Upper lobe of left lung (tissue), 6 donors: ENCODE data around the gene FBXO39. TPM values are rescaled to one million over a fixed set of nuclear protein-coding genes. Genes with fewer than 3 reads are reported as not detected.
"Not testable (repeated sequence)": the region's sequence is repeated elsewhere in the genome, so short reads cannot be mapped to it uniquely, and the experiment has no call there.

ENCODE experiments used
- ATAC-seq, 2 donors: fragments of 200-7000 bp; cut with Tn5 transposase; one replicate each; pipeline ENCODE4 v1.9.1; 2022; ENCODE audit warnings: mild to moderate bottlenecking in 2 of 2, moderate library complexity in 2 of 2; ENCODE audit not compliant: low FRiP score in 2 of 2
- DNase-seq, 2 donors: peaks; one replicate each; pipeline ENCODE4 v3.0.0-alpha.2; 2019 to 2020
- H3K27ac ChIP-seq, 4 donors: fragments of 200-600 bp; sonication (generic); one replicate each; pipeline ENCODE4 v1.5.1; 2016 to 2019
- H3K27me3 ChIP-seq, 4 donors: fragments of 200-600 bp; sonication (generic); one replicate each; pipeline ENCODE4 v1.5.1; 2017 to 2019
- H3K36me3 ChIP-seq, 4 donors: fragments of 200-600 bp; sonication (generic); one replicate each; pipeline ENCODE4 v1.5.1; 2016 to 2019
- H3K4me1 ChIP-seq, 4 donors: fragments of 200-600 bp; sonication (generic); one replicate each; pipeline ENCODE4 v1.5.1; 2018 to 2019
- H3K4me3 ChIP-seq, 4 donors: fragments of 200-600 bp; sonication (generic); one replicate each; pipeline ENCODE4 v1.5.1; 2017 to 2019; ENCODE audit warnings: mild to moderate bottlenecking in 2 of 4, moderate library complexity in 1 of 4
- H3K9me3 ChIP-seq, 4 donors: fragments of 200-600 bp; sonication (generic); one replicate each; pipeline ENCODE4 v1.5.1; 2018 to 2019
- CTCF ChIP-seq, 6 experiments: fragments of 450-650 bp in 4 of 6; fragments of 200-600 bp in 2 of 6; sonication (generic) in 2 of 6; IDR thresholded peaks; one replicate each; pipeline ENCODE4 v1.5.1; 2016 to 2019; ENCODE audit warnings: antibody characterized with exemption in 6 of 6
- EP300 ChIP-seq, 4 donors: sonication (generic); formaldehyde crosslinking; IDR thresholded peaks; one replicate each; pipeline ENCODE4 v1.5.1; 2017; ENCODE audit warnings: antibody characterized with exemption in 4 of 4, control low read depth in 2 of 4
- POLR2A ChIP-seq, 4 donors: fragments of 450-650 bp; IDR thresholded peaks; one replicate each; pipeline ENCODE4 v1.5.1; 2016 to 2017; ENCODE audit warnings: antibody characterized with exemption in 4 of 4, mild to moderate bottlenecking in 2 of 4
- POLR2AphosphoS5 ChIP-seq, 2 donors: sonication (generic); formaldehyde crosslinking; IDR thresholded peaks; one replicate each; pipeline ENCODE4 v1.5.1; 2017; ENCODE audit warnings: antibody characterized with exemption in 2 of 2
- WGBS, 2 donors: methylation state at CpG; one replicate each; pipeline ENCODE4 v1.1.5; 2017 to 2018; 5-methylcytosine and 5-hydroxymethylcytosine counted together
- total RNA-seq, 6 donors: library from RNA; depleted of rRNA in 4 of 6; stranded (reverse); fragments of >200 nt in 4 of 6; gene quantifications; one replicate each; pipeline versions ENCODE4 v1.1.0 to v1.2.1, GENCODE V29; 2016 to 2021
- donor health status: DM: no; HTN: no; CAD: no; lungs with moderate emphysema.
- donor health status: DM: no; HTN: yes; CAD: no; lungs with severe emphysema.

The FBXO39 gene
- 1 to 10 TPM in 1 of 6 donors, under 1 TPM in 1, not detected in 4; 0.33 to 3.1 TPM for total RNA-seq

- Histone ChIP-seq H3K36me3 (peaks cover 15 to 33% (median 29%) of the 10 kb centered on the region in 4 donors), H3K27me3 (peaks cover 0 to 6% (median 0%) of the 10 kb centered on the region in 4 donors), H3K4me1 (peaks cover 0 to 11% (median 2%) of the 10 kb centered on the region in 4 donors), H3K4me3 (no peak within 1 kb of the TSS), H3K9me3 (peaks cover 3 to 23% (median 14%) of the 10 kb centered on the region in 4 donors), H3K27ac (no peak within 1 kb of the TSS)
- DNase-seq (peak in 1 of 2 donors; percentile 84), ATAC-seq (peak; percentile 9 to 54)
- WGBS, 2 donors, result 2 to 10% methylated on average over 8 of the region's 49 CpGs
- TF ChIP-seq POLR2AphosphoS5 (IDR thresholded peaks at IDR 0.05) (no peak), CTCF (IDR thresholded peaks at IDR 0.05) (no peak), POLR2A (IDR thresholded peaks at IDR 0.05) (no peak), EP300 (IDR thresholded peaks at IDR 0.05) (no peak)
These were observed at the start of gene FBXO39 for GRCh38 chr17:6775871-6776405. Gene FBXO39, plus strand, starts transcription at chr17:6776215. Its CDS starts 3,654 bp downstream, at chr17:6779869.

GRCh38 chr17:6729531-6729930, 46.5 kb upstream of the FBXO39 start:
- WGBS, 2 donors, result 76 to 98% methylated on average over 4 of the region's 4 CpGs
- ATAC-seq, result no peak
- DNase-seq, result no peak

DNA sequence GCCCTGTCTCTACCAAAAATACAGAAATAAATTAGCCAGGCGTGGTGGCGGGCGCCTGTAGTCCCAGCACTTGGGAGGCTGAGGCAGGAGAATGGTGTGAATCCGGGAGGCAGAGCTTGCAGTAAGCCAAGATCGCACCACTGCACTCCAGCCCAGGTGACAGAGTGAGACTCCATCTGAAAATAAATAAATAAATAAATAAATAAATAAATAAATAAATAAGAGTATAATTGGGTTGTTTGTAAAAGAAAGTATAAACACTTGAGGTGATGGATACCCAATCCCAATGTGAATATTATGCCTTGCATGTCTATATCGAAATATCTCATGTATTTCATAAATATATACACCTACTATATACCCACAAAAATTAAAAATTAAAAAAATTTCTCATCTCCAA, 29.4 kb upstream of the FBXO39 start:
- WGBS, 2 donors, result 95 to 96% methylated on average over 6 of the region's 6 CpGs
- H3K27me3 ChIP-seq, H3K9me3 ChIP-seq, H3K27ac ChIP-seq, H3K4me3 ChIP-seq, H3K36me3 ChIP-seq, DNase-seq, H3K4me1 ChIP-seq, ATAC-seq: not testable (repeated sequence)

More at GRCh38 chr17:6729531-6729930, 46.5 kb upstream of the FBXO39 start:
- TF ChIP-seq CTCF (IDR thresholded peaks at IDR 0.05), result no peak
- no peaks in the 10 kb centered on the region for H3K9me3 ChIP-seq
- no peaks in the 10 kb centered on the region for H3K4me1 ChIP-seq
- H3K27me3 ChIP-seq, result no peaks in the 10 kb centered on the region
- H3K36me3 ChIP-seq, result no peaks in the 10 kb centered on the region
- no peak overlapping the region for H3K4me3 ChIP-seq
- no peak overlapping the region for H3K27ac ChIP-seq

- Histone ChIP-seq H3K4me1 (peaks cover 18 to 22% (median 21%) of the 10 kb centered on the region in 4 donors), H3K4me3 (no peak overlapping the region), H3K9me3 (no peaks in the 10 kb centered on the region), H3K36me3 (no peaks in the 10 kb centered on the region), H3K27ac (no peak overlapping the region), H3K27me3 (no peaks in the 10 kb centered on the region)
- DNase-seq (no peak), ATAC-seq (no peak)
- no peak for TF ChIP-seq CTCF (IDR thresholded peaks at IDR 0.05)
- TF ChIP-seq EP300 (IDR thresholded peaks at IDR 0.05), result no peak
- TF ChIP-seq POLR2A (IDR thresholded peaks at IDR 0.05), result no peak
- no peak for TF ChIP-seq POLR2AphosphoS5 (IDR thresholded peaks at IDR 0.05)
These were observed 27.4 kb upstream of the FBXO39 start for GRCh38 chr17:6748617-6749016.

- TF ChIP-seq EP300 (IDR thresholded peaks at IDR 0.05), result no peak
- TF ChIP-seq POLR2A (IDR thresholded peaks at IDR 0.05), result no peak
- no peak for TF ChIP-seq CTCF (IDR thresholded peaks at IDR 0.05)
- no peak for TF ChIP-seq POLR2AphosphoS5 (IDR thresholded peaks at IDR 0.05)
- Histone ChIP-seq H3K4me3 (no peak overlapping the region), H3K9me3 (no peaks in the 10 kb centered on the region), H3K36me3 (no peaks in the 10 kb centered on the region), H3K27ac (no peak overlapping the region), H3K4me1 (peaks cover 23 to 27% (median 24%) of the 10 kb centered on the region in 4 donors), H3K27me3 (no peaks in the 10 kb centered on the region)
- 78 to 84% methylated on average over 6 of the region's 6 CpGs for WGBS, 2 donors
- ATAC-seq (no peak), DNase-seq (no peak)
These were observed 26.5 kb upstream of the FBXO39 start for GRCh38 chr17:6749519-6749918.
